SU-DHL-6 (cell line): ENCODE results near the gene CCDC157.

Experiments
- EZH2phosphoT487 ChIP-seq: fragments of 200-600 bp; sonication (generic), shearing (Covaris generic); conservative IDR thresholded peaks from 2 replicates; pipeline ENCODE4 v1.6.1; 2018; ENCODE audit warnings: mild to moderate bottlenecking, antibody characterized with exemption, low read length, moderate library complexity, mixed read lengths
- TF ChIP-seq, protein P1 (sequence below): fragments of 200-600 bp; sonication (generic); IDR thresholded peaks from one replicate; pipeline ENCODE4 v1.5.1; 2017; ENCODE audit warnings: antibody characterized with exemption, mild to moderate bottlenecking, low read length, moderate library complexity; ENCODE audit not compliant: insufficient read depth, poor library complexity, severe bottlenecking

GRCh38 chr22:30406400-30406799 lies 49.6 kb downstream of the CCDC157 start:
- TF ChIP-seq, protein P1, sequence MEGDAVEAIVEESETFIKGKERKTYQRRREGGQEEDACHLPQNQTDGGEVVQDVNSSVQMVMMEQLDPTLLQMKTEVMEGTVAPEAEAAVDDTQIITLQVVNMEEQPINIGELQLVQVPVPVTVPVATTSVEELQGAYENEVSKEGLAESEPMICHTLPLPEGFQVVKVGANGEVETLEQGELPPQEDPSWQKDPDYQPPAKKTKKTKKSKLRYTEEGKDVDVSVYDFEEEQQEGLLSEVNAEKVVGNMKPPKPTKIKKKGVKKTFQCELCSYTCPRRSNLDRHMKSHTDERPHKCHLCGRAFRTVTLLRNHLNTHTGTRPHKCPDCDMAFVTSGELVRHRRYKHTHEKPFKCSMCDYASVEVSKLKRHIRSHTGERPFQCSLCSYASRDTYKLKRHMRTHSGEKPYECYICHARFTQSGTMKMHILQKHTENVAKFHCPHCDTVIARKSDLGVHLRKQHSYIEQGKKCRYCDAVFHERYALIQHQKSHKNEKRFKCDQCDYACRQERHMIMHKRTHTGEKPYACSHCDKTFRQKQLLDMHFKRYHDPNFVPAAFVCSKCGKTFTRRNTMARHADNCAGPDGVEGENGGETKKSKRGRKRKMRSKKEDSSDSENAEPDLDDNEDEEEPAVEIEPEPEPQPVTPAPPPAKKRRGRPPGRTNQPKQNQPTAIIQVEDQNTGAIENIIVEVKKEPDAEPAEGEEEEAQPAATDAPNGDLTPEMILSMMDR = no peak
- no peak for TF ChIP-seq EZH2phosphoT487
